ENCODE results near the gene ZC3H12A.
A peak's percentile ranks its signal among the peaks of the same experiment; 100 is the strongest.

The ZC3H12A gene

GRCh38 chr1:37476460-37477197, 2.2 kb downstream of the ZC3H12A start:
- no peak for TF ChIP-seq JUND (IDR thresholded peaks at IDR 0.05; ENCODE audit: low read depth)
- DNase-seq (ENCODE audit: low read depth in 1 of 2, low spot score in 1 of 2): no peak
- in situ Hi-C loops (cut with HindIII; ENCODE audit: low pct_unique_long_range_greater_than_20kb, low sequenced_read_pairs): no loop called here

GRCh38 chr1:37477198-37477931, 3.0 kb downstream of the ZC3H12A start:
- in situ Hi-C loops (cut with HindIII; ENCODE audit: low pct_unique_long_range_greater_than_20kb, low sequenced_read_pairs): no loop called here
- no peak for DNase-seq (ENCODE audit: low read depth in 1 of 2, low spot score in 1 of 2)
- no peak for TF ChIP-seq JUND (IDR thresholded peaks at IDR 0.05; ENCODE audit: low read depth)

- DNase-seq (ENCODE audit: low read depth in 1 of 2, low spot score in 1 of 2): no peak
- in situ Hi-C loops (cut with HindIII; ENCODE audit: low pct_unique_long_range_greater_than_20kb, low sequenced_read_pairs): no loop called here
- TF ChIP-seq JUND (IDR thresholded peaks at IDR 0.05; ENCODE audit: low read depth): no peak
Observed at GRCh38 chr1:37477946-37478345, 3.6 kb downstream of the ZC3H12A start.

- in situ Hi-C loops (cut with HindIII; ENCODE audit: low pct_unique_long_range_greater_than_20kb, low sequenced_read_pairs): no loop called here
- no peak for TF ChIP-seq JUND (IDR thresholded peaks at IDR 0.05; ENCODE audit: low read depth)
- no peak for DNase-seq (ENCODE audit: low read depth in 1 of 2, low spot score in 1 of 2)
Observed at GRCh38 chr1:37478451-37478881, 4.1 kb downstream of the ZC3H12A start.

DNA sequence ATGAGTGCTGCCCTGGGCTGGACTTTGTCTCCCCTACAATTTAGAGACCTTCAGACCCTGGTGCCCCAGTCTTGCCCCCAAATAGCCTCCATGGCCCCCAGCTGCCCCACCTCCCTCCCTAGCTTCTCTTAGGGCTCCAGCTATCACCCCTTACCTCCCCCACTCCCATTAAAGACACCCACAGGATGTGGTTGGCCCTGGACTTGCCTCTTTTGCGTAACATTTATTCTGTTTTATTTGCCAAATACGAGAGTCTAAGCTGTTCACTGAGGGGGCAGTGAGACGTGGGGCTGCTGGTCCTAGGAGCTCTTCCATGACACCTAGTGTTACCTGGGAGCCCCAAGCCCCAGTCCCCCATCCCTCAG, 4.5 kb downstream of the ZC3H12A start:
- TF ChIP-seq JUND (IDR thresholded peaks at IDR 0.05; ENCODE audit: low read depth): no peak
- no peak for DNase-seq (ENCODE audit: low read depth in 1 of 2, low spot score in 1 of 2)
- in situ Hi-C loops (cut with HindIII; ENCODE audit: low pct_unique_long_range_greater_than_20kb, low sequenced_read_pairs): no loop called here

GRCh38 chr1:37479255-37480124, 5.1 kb downstream of the ZC3H12A start:
- peak in 1 of 2 experiments; percentile 87 for DNase-seq (ENCODE audit: low read depth in 1 of 2, low spot score in 1 of 2)
- in situ Hi-C loops (cut with HindIII; ENCODE audit: low pct_unique_long_range_greater_than_20kb, low sequenced_read_pairs): no loop called here
- TF ChIP-seq JUND (IDR thresholded peaks at IDR 0.05; ENCODE audit: low read depth): no peak

DNA sequence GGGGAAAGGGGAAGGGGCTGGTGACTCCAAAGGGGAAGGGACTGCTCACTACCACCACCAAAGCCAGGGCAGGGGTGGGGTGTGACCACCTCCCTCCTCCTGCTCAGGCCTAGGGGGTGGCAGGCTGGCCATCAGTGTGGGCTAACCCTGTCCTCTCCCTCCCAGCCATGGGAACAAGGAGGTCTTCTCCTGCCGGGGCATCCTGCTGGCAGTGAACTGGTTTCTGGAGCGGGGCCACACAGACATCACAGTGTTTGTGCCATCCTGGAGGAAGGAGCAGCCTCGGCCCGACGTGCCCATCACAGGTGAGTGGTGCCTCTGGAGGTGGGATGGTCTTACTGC, 5.7 kb downstream of the ZC3H12A start:
- in situ Hi-C loops (cut with HindIII; ENCODE audit: low pct_unique_long_range_greater_than_20kb, low sequenced_read_pairs): no loop called here
- DNase-seq (ENCODE audit: low read depth in 1 of 2, low spot score in 1 of 2): no peak
- no peak for TF ChIP-seq JUND (IDR thresholded peaks at IDR 0.05; ENCODE audit: low read depth)

DNA sequence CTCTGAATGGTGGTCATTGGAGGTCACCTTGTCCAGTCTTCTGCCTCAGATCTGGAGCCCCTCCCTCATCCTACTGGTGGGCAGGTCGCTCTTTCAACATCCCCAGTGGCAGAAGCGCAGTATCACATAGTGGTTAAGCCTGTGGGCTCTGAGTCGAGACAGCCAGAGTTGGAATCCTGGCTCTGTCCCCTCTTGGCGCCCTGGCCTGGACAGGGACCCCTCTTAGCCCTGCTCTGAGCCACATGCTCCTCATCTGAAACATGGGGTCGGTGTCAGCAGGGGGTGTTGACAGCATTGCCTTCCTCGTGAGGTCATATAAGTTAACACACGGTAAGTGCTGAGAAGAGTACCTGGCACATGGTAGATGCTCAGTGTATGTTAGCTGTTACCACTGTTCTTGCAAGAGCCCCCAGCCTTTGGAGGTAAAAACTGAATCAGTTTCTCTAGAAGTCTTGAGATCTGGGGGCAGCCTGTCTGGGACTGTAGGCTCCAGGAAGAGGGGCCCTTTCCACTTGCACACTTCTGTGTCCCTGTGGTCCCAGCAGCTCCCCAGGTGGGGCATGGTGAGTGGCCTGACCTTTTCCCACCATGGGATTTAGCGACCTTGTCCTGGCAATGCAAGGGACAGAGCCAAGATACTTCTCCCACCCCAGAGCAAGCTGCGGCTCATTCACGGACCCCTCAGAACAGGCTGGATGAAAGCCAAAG, 6.4 kb downstream of the ZC3H12A start:
- in situ Hi-C loops (cut with HindIII; ENCODE audit: low pct_unique_long_range_greater_than_20kb, low sequenced_read_pairs): no loop called here
- TF ChIP-seq JUND (IDR thresholded peaks at IDR 0.05; ENCODE audit: low read depth): no peak
- DNase-seq (ENCODE audit: low read depth in 1 of 2, low spot score in 1 of 2): no peak

DNA sequence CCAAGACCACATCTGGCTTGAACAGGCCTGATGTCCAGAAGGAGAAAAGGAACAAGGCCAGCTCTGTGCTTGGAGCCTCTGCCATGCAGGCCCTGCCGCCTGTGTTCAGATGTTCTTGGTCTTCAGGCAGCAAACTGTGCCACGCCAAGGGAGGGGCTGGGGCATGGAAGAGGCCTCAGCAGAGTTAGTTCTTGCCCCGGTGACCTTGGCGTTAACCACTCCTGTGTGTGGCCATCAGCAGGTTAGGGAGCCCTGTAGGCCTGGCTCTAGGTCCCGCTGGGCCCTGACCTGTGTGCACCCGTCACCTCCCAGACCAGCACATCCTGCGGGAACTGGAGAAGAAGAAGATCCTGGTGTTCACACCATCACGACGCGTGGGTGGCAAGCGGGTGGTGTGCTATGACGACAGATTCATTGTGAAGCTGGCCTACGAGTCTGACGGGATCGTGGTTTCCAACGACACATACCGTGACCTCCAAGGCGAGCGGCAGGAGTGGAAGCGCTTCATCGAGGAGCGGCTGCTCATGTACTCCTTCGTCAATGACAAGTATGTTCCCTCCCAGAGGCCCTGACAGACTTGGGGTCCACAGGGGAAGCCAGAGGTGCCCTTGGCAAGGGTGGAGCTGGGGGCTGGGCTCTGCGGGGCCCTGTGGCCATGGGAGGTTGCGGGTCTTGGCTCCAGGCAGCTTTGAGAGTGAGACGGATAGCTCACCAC, 7.1 kb downstream of the ZC3H12A start:
- in situ Hi-C loops (cut with HindIII; ENCODE audit: low pct_unique_long_range_greater_than_20kb, low sequenced_read_pairs): no loop called here
- no peak for DNase-seq (ENCODE audit: low read depth in 1 of 2, low spot score in 1 of 2)
- TF ChIP-seq JUND (IDR thresholded peaks at IDR 0.05; ENCODE audit: low read depth): no peak

- no peak for TF ChIP-seq JUND (IDR thresholded peaks at IDR 0.05; ENCODE audit: low read depth)
- in situ Hi-C loops (cut with HindIII; ENCODE audit: low pct_unique_long_range_greater_than_20kb, low sequenced_read_pairs): no loop called here
- no peak for DNase-seq (ENCODE audit: low read depth in 1 of 2, low spot score in 1 of 2)
Observed at GRCh38 chr1:37482004-37482785, 7.8 kb downstream of the ZC3H12A start.

All from T47D (cell line).